GM12878 (cell line): ENCODE measurements around the gene AMPD2. TPM values are rescaled to one million over a fixed set of nuclear protein-coding genes. Genes with fewer than 3 reads are reported as not detected.

Experiments used
- ATF7 ChIP-seq: fragments of 450-650 bp; IDR thresholded peaks from 2 replicates; pipeline ENCODE4 v1.6.1; 2016; ENCODE audit warnings: low read depth, mild to moderate bottlenecking
- BACH1 ChIP-seq: fragments of 450-650 bp; IDR thresholded peaks from 2 replicates; pipeline ENCODE4 v1.6.1; 2017; ENCODE audit warnings: mild to moderate bottlenecking, borderline replicate concordance
- BCL11A ChIP-seq: IDR thresholded peaks from 2 replicates; pipeline ENCODE4 v1.6.1; 2011; ENCODE audit warnings: low read depth, low read length
- BRCA1 ChIP-seq: IDR thresholded peaks from 2 replicates; pipeline ENCODE4 v1.6.1; 2011; ENCODE audit warnings: low read depth, low read length, improper control_type of control experiment
- CHD2 ChIP-seq: IDR thresholded peaks from 2 replicates; pipeline ENCODE4 v1.6.1; 2011; ENCODE audit warnings: low read depth, low read length, improper control_type of control experiment, borderline replicate concordance
- CTCF ChIP-seq, 3 experiments: IDR thresholded peaks in 2 of 3; conservative IDR thresholded peaks in 1 of 3; 2 replicates each; pipeline ENCODE4 v1.5.1; 2011; ENCODE audit warnings: low read depth in 3 of 3, low read length in 3 of 3, mild to moderate bottlenecking in 3 of 3, control low read depth in 2 of 3, moderate library complexity in 2 of 3, inconsistent platforms in 1 of 3, mixed read lengths in 1 of 3; ENCODE audit not compliant: control insufficient read depth in 2 of 3, insufficient read depth in 1 of 3; ENCODE audit errors: extremely low read depth in 1 of 3
- E2F4 ChIP-seq: IDR thresholded peaks from 2 replicates; pipeline ENCODE4 v1.6.1; 2012; ENCODE audit warnings: low read depth, low read length, improper control_type of control experiment
- EZH2 ChIP-seq: IDR thresholded peaks from 2 replicates; pipeline ENCODE4 v1.6.1; 2012; ENCODE audit warnings: low read depth, mild to moderate bottlenecking, control low read depth, inconsistent platforms, low read length, borderline replicate concordance; ENCODE audit not compliant: control insufficient read depth
- FOXK2 ChIP-seq: fragments of 450-650 bp; IDR thresholded peaks from 2 replicates; pipeline ENCODE4 v1.6.1; 2017; ENCODE audit warnings: mild to moderate bottlenecking, moderate library complexity
- HCFC1 ChIP-seq: fragments of 150-350 bp; IDR thresholded peaks from 2 replicates; pipeline ENCODE4 v1.6.1; 2014; ENCODE audit warnings: low read length
- HDAC2 ChIP-seq: fragments of 200-600 bp; sonication (generic); IDR thresholded peaks from 2 replicates; pipeline ENCODE4 v1.6.1; 2017
- IRF3 ChIP-seq: fragments of 450-650 bp; IDR thresholded peaks from 2 replicates; pipeline ENCODE4 v1.6.1; 2014; ENCODE audit warnings: mild to moderate bottlenecking
- MYB ChIP-seq: fragments of 150-350 bp; IDR thresholded peaks from 2 replicates; pipeline ENCODE4 v1.6.1; 2014; ENCODE audit warnings: mild to moderate bottlenecking, low read depth, low read length, borderline replicate concordance
- NR2C2 ChIP-seq: IDR thresholded peaks from 2 replicates; pipeline ENCODE4 v1.6.1; 2011; ENCODE audit warnings: borderline replicate concordance, low read depth; ENCODE audit not compliant: control insufficient read depth, insufficient read length
- PAX8 ChIP-seq: fragments of 450-650 bp; IDR thresholded peaks from 2 replicates; pipeline ENCODE4 v1.6.1; 2017; ENCODE audit warnings: mild to moderate bottlenecking, moderate library complexity
- PBX3 ChIP-seq: IDR thresholded peaks from 2 replicates; pipeline ENCODE4 v1.6.1; 2011; ENCODE audit warnings: mild to moderate bottlenecking, low read depth, low read length, moderate library complexity; ENCODE audit not compliant: insufficient replicate concordance
- RAD51 ChIP-seq: fragments of 450-650 bp; IDR thresholded peaks from 2 replicates; pipeline ENCODE4 v1.6.1; 2016; ENCODE audit warnings: moderate library complexity, mild to moderate bottlenecking, inconsistent platforms
- SKIL ChIP-seq: fragments of 450-650 bp; IDR thresholded peaks from 2 replicates; pipeline ENCODE4 v1.6.1; 2017; ENCODE audit warnings: mild to moderate bottlenecking, low read depth, inconsistent platforms; ENCODE audit not compliant: poor library complexity, severe bottlenecking
- STAT3 ChIP-seq: IDR thresholded peaks from 2 replicates; pipeline ENCODE4 v1.6.1; 2011; ENCODE audit warnings: low read depth, low read length, improper control_type of control experiment
- SUPT20H ChIP-seq: IDR thresholded peaks from 2 replicates; pipeline ENCODE4 v1.6.1; 2011; ENCODE audit warnings: low read depth, mild to moderate bottlenecking, low read length, moderate library complexity, borderline replicate concordance; ENCODE audit not compliant: control insufficient read depth
- polyA plus RNA-seq, 11 experiments: library from polyadenylated mRNA; depleted of rRNA in 4 of 11; unstranded in 6 of 11; stranded (reverse) in 5 of 11; fragments of >200 nt; fragmentation: Nextera tagmentation in 4 of 11; fragmentation: Illumina TruSeq in 1 of 11; extraction: Ambion mirVana in 4 of 11; extraction: Trizol in 1 of 11; gene quantifications; 1 replicate in 1 of 11; 2 replicates in 10 of 11; pipeline versions ENCODE4 v1.2.1 to v1.2.3, GENCODE V29; 2011 to 2016; ENCODE audit warnings: inconsistent platforms in 2 of 11, missing spikeins in 2 of 11, low read depth in 1 of 11
- total RNA-seq, 4 experiments: library from RNA; depleted of rRNA in 3 of 4; stranded (reverse); fragments of >200 nt in 3 of 4; fragmentation: Illumina TruSeq in 1 of 4; extraction: Trizol in 1 of 4; gene quantifications; 2 replicates each; pipeline versions ENCODE4 v1.2.1 to v1.2.3, GENCODE V29; 2013 to 2021

Gene AMPD2
- total and polyA plus RNA-seq, 10 of the 15 experiments (the other 5 are each of a cell fraction or from before 2014, with no cell fraction given) = 2.0 to 75.9 (median 31.3) TPM

GRCh38 chr1:109655615-109656519 is 36.2 kb downstream of the AMPD2 start, which contains the start of gene GSTM4 (continued):
- TF ChIP-seq HCFC1 (no peak), NR2C2 (no peak), RAD51 (no peak), CHD2 (no peak), SUPT20H (no peak), PAX8 (no peak), SKIL (no peak), FOXK2 (no peak), CTCF (IDR thresholded peaks at IDR 0.05 in 2 of 3, conservative IDR thresholded peaks at IDR 0.05 in 1 of 3; ENCODE audit: control insufficient read depth in 2 of 3, extremely low read depth in 1 of 3, insufficient read depth in 1 of 3, low read depth in 3 of 3, low read length in 3 of 3) (no peak), ATF7 (0 out of 2 replicates have a peak, but pooled peaks have one; percentile 12), BACH1 (peak; percentile 15; the same call in 1 of the 2 replicates), IRF3 (no peak), BCL11A (no peak), EZH2 (no peak), STAT3 (no peak), PBX3 (no peak), HDAC2 (no peak), MYB (no peak), BRCA1 (0 out of 2 replicates have a peak, but pooled peaks have one; percentile 32), E2F4 (no peak)
